ENCODE data around the gene CDC42EP4. TPM values are rescaled to one million over a fixed set of nuclear protein-coding genes. Genes with fewer than 3 reads are reported as not detected.

CDC42EP4 gene
- total RNA-seq, 1 experiment from 2014 or later, result 25.8 TPM

- H3K27ac Mint-ChIP-seq (ENCODE audit: unreplicated experiment), result no peak overlapping the region
These were observed 37.3 kb downstream of the CDC42EP4 start for GRCh38 chr17:73274490-73274889.

GRCh38 chr17:73272906-73273218 lies 38.9 kb downstream of the CDC42EP4 start:
- Histone ChIP-seq H3K4me3 (ENCODE audit: low read depth, low read length) (no peak overlapping the region), H3K36me3 (ENCODE audit: control insufficient read depth, insufficient read depth, low read length) (no peaks in the 10 kb centered on the region), H3K27me3 (replicated peaks; ENCODE audit: control insufficient read depth, insufficient read depth, low read length) (no peaks in the 10 kb centered on the region), H3K4me1 (no peaks in the 10 kb centered on the region), H3K9me3 (no peaks in the 10 kb centered on the region; the same call in 1 of the 2 replicates)
- Mint-ChIP-seq H3K27ac (ENCODE audit: unreplicated experiment) (no peak overlapping the region), H3K9me3 (ENCODE audit: unreplicated experiment) (no peaks in the 10 kb centered on the region), H3K4me3 (ENCODE audit: unreplicated experiment) (no peak overlapping the region), H3K27me3 (ENCODE audit: insufficient read depth, unreplicated experiment) (no peaks in the 10 kb centered on the region), H3K36me3 (ENCODE audit: insufficient read depth, unreplicated experiment) (no peaks in the 10 kb centered on the region), H3K4me1 (ENCODE audit: low read depth, unreplicated experiment) (no peaks in the 10 kb centered on the region)
- TF ChIP-seq CTCF (IDR thresholded peaks at IDR 0.05; ENCODE audit: insufficient read depth in 1 of 2, low read depth in 1 of 2, low read length in 1 of 2, severe bottlenecking in 1 of 2, unreplicated experiment in 1 of 2), result no peak
- intact Hi-C loops (cut with micrococcal nuclease; ENCODE audit: unreplicated experiment), result no loop called here
- BruUV-seq (replicated peaks), result no TSS peak
- ChIA-PET POLR2A (no interaction called here), CTCF (no interaction called here)
- DNase-seq, result no peak

More at GRCh38 chr17:73274490-73274889, 37.3 kb downstream of the CDC42EP4 start:
- H3K9me3 Mint-ChIP-seq (ENCODE audit: unreplicated experiment), result no peaks in the 10 kb centered on the region
- no peaks in the 10 kb centered on the region for H3K27me3 ChIP-seq (replicated peaks; ENCODE audit: control insufficient read depth, insufficient read depth, low read length)
- H3K9me3 ChIP-seq, result no peaks in the 10 kb centered on the region; the same call in 1 of the 2 replicates
- intact Hi-C loops (cut with micrococcal nuclease; ENCODE audit: unreplicated experiment), result no loop called here
- no peak overlapping the region for H3K4me3 Mint-ChIP-seq (ENCODE audit: unreplicated experiment)
- BruUV-seq (replicated peaks), result no TSS peak
- CTCF ChIA-PET, result no interaction called here
- H3K4me3 ChIP-seq (ENCODE audit: low read depth, low read length), result no peak overlapping the region
- H3K36me3 ChIP-seq (ENCODE audit: control insufficient read depth, insufficient read depth, low read length), result no peaks in the 10 kb centered on the region
- no peak for DNase-seq
- H3K27me3 Mint-ChIP-seq (ENCODE audit: insufficient read depth, unreplicated experiment), result no peaks in the 10 kb centered on the region
- no peaks in the 10 kb centered on the region for H3K4me1 ChIP-seq
- TF ChIP-seq CTCF (IDR thresholded peaks at IDR 0.05; ENCODE audit: insufficient read depth in 1 of 2, low read depth in 1 of 2, low read length in 1 of 2, severe bottlenecking in 1 of 2, unreplicated experiment in 1 of 2), result no peak
- peaks cover 5% of the 10 kb centered on the region for H3K4me1 Mint-ChIP-seq (ENCODE audit: low read depth, unreplicated experiment)
- POLR2A ChIA-PET, result no interaction called here
- no peaks in the 10 kb centered on the region for H3K36me3 Mint-ChIP-seq (ENCODE audit: insufficient read depth, unreplicated experiment)

- no peaks in the 10 kb centered on the region for H3K36me3 ChIP-seq (ENCODE audit: control insufficient read depth, insufficient read depth, low read length)
- H3K4me1 ChIP-seq, result no peaks in the 10 kb centered on the region
- H3K27me3 ChIP-seq (replicated peaks; ENCODE audit: control insufficient read depth, insufficient read depth, low read length), result no peaks in the 10 kb centered on the region
- no peak for DNase-seq
- H3K9me3 Mint-ChIP-seq (ENCODE audit: unreplicated experiment), result no peaks in the 10 kb centered on the region
- intact Hi-C loops (cut with micrococcal nuclease; ENCODE audit: unreplicated experiment), result no loop called here
- no peak overlapping the region for H3K4me3 Mint-ChIP-seq (ENCODE audit: unreplicated experiment)
- no peak overlapping the region for H3K27ac Mint-ChIP-seq (ENCODE audit: unreplicated experiment)
- no peaks in the 10 kb centered on the region; the same call in 1 of the 2 replicates for H3K9me3 ChIP-seq
- H3K27me3 Mint-ChIP-seq (ENCODE audit: insufficient read depth, unreplicated experiment), result no peaks in the 10 kb centered on the region
- no peaks in the 10 kb centered on the region for H3K36me3 Mint-ChIP-seq (ENCODE audit: insufficient read depth, unreplicated experiment)
- no peak for TF ChIP-seq CTCF (IDR thresholded peaks at IDR 0.05; ENCODE audit: insufficient read depth in 1 of 2, low read depth in 1 of 2, low read length in 1 of 2, severe bottlenecking in 1 of 2, unreplicated experiment in 1 of 2)
- no peaks in the 10 kb centered on the region for H3K4me1 Mint-ChIP-seq (ENCODE audit: low read depth, unreplicated experiment)
- POLR2A ChIA-PET, result no interaction called here
- CTCF ChIA-PET, result no interaction called here
- H3K4me3 ChIP-seq (ENCODE audit: low read depth, low read length), result no peak overlapping the region
- BruUV-seq (replicated peaks), result no TSS peak
These were observed 40.7 kb downstream of the CDC42EP4 start for GRCh38 chr17:73271072-73271471.

Measured in Caco-2 (cell line).